Measurements from ENCODE around the gene GOLGA6L26.
"Not testable (repeated sequence)": the region's sequence is repeated elsewhere in the genome, so short reads cannot be mapped to it uniquely, and the experiment has no call there.

The GOLGA6L26 gene, protein sequence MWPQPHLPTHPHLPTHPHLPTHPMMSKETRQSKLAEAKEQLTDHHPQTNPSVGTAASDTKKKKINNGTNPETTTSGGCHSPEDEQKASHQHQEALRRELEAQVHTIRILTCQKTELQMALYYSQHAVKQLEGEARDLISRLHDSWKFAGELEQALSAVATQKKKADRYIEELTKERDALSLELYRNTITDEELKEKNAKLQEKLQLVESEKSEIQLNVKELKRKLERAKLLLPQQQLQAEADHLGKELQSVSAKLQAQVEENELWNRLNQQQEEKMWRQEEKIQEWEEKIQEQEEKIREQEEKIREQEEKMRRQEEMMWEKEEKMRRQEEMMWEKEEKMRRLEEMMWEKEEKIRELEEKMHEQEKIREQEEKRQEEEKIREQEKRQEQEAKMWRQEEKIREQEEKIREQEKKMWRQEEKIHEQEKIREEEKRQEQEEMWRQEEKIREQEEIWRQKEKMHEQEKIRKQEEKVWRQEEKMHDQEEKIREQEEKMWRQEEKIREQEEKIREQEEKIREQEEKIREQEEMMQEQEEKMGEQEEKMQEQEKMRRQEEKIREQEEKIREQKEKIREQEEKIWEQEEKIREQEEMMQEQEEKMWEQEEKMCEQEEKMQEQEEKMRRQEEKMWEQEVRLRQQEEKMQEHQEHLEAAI

DNA sequence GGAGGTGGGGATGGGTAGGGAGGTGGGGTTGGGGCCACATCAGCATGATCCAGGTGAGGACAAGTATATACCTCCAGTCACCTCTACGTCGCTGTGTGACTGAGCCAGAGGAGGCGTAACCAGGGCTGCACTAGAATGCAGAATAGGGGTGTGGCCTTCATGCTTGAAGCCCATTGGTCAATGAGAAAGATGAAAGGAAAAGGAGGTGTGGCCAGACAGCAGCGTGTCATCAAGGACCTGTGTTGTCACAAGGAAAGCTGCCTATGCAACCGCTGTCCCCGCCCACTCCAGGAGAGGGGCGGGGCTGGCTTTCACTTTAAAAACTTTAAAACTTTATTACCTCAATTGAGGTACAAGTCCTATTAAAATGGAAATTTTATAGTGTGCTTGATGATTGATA, at the start of gene GOLGA6L26:
Gene GOLGA6L26 (minus strand): TSS at position 101 of the 400 bp plus-strand sequence. CDS start 61 bp downstream, at position 40.
- DNase-seq (ENCODE audit: low spot score) = not testable (repeated sequence)

DNA sequence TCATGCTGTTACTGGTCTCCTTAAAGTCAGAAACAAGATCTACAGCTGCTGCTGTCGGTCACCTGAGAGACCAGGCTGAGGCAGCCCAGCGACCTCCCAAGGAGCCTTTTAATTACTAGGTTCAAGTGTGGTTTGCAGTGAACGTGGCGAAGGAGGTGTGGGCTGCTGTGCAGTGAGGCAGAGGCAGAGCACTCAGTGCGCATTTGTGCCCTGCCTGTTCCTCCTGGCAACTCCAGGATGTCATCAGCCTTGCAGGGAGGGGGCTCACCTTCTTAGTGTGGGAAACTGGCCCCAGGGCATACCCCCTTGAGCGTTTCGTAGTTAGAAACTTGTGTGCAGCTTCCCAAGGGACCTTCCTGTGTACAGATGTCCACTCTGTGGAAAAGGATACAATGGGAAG, 47.2 kb upstream of the GOLGA6L26 start:
- not testable (repeated sequence) for DNase-seq (ENCODE audit: low spot score)

DNA sequence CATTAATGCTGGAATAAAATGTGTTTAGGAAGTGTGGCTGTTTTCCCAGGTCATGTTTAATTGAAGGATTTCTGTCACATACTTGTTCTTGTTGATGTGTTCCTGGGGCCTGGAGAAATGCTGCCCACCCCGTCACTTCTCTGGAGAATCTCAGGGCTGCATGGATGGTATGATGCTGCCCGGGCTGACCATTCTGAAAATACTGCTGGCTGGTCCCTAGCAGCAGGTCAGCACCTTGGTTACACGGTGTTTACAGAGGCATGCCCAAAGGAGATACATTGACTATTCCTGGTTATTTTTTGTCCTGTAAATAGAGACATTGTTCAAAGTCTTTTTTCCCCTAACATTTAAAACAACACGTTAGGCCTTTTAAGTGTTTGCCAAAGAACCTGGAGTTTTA, 46.7 kb upstream of the GOLGA6L26 start:
- DNase-seq (ENCODE audit: low spot score) = not testable (repeated sequence)

DNA sequence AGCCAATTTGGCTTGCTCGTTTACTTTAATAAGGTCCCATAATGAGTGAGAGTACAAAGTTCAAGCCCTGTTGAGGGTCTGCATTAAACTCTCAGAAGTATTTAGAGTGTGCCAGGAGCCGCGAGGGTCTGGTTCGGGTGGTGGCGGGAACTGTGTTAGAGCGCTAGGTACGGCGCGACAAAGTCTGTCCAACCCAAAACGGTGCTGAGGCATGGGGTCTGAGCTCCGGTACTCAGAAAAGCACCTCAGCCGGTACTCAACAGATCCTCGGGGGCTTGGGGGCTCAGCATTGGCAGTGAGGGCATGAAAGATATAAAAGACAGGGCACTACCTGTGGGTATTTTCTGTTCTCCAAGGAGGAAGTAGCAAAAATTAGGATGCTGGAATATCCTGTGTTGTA, 45.0 kb upstream of the GOLGA6L26 start:
- DNase-seq (ENCODE audit: low spot score) = not testable (repeated sequence)

DNA sequence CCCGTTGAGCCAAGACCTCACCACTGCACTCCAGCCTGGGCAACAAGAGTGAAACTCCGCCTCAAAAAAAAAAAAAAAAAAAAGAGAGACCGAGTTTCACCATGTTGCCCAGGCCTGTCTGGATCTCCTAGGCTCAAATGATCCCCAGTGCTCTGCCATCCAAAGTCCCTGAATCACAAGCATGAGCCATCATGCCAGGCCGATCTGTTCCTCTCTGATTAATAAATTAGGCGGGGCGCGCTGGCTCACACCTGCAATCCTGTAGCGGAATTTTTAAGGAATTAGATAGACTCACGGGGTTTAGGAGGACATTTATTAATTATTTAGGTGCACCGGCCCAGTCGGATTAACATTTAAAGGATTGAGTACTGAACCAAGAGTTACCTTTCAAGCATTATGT, 40.2 kb upstream of the GOLGA6L26 start:
- DNase-seq (ENCODE audit: low spot score) = not testable (repeated sequence)

DNA sequence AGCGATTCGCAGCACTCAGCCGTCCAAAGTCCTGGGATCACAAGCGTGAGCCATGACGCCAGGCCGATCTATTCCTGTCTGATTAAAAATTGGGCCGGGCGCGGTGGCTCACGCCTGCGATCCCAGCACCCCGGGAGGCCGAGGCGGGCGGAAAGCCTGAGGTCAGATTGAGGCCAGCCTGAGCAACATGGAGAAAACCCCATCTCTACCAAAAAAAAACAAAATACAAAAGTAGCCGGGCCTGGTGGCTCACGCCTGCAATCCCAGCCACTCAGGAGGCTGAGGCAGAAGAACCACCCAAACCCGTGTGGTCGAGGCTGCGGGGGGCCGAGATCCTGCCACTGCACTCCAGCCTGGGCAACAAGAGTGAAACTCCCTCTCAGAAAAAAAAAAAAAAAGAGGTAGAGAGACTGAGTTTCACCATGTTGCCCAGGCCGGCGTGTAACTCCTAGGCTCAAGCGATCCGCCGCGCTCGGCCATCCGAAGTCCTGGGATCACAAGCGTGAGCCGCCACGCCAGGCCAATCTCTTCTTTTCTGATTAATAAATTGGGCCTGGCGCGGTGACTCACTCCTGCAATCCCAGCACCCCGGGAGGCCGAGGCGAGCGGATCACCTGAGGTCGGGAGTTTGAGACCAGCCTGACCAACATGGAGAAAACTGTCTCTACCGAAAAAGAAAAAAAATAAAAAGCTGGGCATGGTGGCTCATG, 39.0 kb upstream of the GOLGA6L26 start:
- not testable (repeated sequence) for DNase-seq (ENCODE audit: low spot score)

DNA sequence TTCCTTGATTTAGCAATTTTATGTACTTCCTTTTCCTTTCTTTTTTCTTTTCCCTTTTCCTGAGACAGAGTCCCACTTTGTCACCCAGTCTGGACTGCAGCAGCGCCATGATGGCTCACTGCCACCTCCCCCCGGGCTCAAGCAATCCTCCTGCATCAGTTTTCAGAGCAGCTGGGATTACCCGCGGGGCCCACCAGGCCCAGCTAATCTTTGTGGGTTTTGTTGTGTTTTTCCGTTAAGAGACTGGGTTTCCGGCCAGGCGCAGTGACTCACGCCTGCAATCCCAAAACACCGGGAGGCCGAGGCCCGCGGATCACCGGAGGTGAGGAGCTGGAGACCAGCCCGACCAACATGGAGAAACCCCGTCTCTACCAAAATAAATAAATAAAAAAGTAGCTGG, 38.3 kb upstream of the GOLGA6L26 start:
- no peak for DNase-seq (ENCODE audit: low spot score)

DNA sequence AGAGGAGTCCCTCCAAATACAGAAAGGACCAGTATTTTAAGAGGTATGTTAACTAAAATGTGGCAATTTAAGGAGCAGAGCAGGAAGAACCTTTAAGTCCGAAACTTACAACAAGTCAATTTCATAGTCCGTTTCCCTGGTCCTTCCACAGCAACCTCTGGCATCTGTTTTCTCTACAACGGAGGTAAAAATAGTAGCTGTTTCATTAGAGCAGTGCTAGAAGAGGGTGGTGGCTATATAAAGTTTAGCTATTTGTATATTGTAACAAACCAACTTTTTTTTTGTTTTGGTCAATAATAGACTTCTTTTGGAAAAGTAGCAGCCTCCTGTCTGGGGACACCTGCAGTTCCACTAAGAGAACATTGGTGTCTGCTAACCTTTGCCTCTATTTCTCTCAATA, 37.9 kb upstream of the GOLGA6L26 start:
- not testable (repeated sequence) for DNase-seq (ENCODE audit: low spot score)

DNA sequence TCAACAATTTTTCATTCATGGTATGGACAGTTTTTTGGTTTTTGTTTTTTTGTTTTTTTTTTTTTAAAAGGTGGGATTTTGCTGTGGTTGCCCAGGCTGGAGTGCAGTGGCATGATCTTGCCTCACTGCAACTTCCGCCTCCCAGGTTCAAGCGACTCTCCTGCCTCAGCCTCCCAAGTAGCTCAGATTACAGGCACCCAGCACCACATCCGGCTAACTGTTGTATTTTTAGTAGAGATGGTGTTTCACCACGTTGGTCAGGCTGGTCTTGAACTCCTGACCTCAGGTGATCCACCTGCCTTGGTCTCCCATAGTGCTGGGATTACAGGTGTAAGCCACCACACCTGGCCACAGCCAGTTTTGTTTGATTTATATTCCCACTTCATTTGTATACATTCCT, 37.1 kb upstream of the GOLGA6L26 start:
- not testable (repeated sequence) for DNase-seq (ENCODE audit: low spot score)

DNA sequence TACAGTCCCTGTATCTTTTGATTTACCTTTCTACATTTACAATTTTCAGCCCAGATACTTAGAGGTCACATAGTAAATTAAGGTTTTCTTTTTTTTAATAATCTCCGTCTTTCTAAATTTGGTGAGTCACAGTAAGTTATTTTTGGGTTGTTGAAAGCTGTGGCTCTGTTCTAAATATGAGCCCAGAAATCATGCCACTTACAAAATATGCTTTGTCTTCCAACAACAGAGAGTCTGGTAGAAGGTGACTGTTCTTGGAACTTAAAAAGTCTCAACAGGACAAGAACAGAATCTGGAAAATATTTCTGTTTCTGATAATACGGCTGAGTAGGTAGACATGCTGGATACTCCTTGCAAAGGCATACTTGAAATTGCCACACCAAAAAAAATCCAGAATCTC, 36.6 kb upstream of the GOLGA6L26 start:
- DNase-seq (ENCODE audit: low spot score) = no peak

DNA sequence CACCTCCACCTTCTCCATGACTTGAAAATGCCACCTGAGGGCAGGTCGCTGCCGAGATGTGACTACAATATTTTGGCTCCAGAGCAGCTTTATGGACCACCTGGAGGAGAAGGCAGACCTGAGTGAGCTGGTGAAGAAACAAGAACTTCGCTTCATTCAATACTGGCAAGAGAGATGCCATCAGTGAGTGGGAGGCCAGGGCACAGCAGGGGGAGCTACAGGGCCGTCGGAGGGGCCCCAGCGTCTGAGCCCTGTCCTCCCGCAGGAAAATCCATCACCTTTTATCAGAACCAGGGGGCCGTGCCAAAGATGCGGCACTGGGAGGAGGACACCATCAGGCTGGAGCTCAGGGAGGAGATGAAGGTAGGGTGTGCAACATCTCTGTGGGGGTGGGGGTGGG, 30.3 kb upstream of the GOLGA6L26 start:
- not testable (repeated sequence) for DNase-seq (ENCODE audit: low spot score)

DNA sequence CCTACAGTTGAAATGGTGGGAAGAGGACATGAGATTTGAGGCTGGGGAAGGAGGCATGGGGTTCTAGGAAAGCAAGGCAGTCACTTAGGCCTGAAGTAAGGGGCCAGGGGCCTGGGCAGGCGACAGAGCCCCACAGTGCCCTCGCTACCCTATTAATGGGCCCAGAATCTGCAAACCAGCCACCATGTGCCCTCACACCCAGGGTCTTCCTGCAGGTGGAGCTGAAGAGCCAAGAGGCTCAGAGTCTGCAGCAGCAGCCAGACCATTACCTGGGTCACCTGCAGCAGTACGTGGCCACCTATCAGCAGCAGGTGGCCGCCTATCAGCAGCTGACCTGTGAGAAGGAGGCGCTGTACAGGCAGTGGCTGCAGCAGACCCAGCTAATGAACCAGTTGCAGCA, 28.6 kb upstream of the GOLGA6L26 start:
- DNase-seq (ENCODE audit: low spot score) = not testable (repeated sequence)

DNA sequence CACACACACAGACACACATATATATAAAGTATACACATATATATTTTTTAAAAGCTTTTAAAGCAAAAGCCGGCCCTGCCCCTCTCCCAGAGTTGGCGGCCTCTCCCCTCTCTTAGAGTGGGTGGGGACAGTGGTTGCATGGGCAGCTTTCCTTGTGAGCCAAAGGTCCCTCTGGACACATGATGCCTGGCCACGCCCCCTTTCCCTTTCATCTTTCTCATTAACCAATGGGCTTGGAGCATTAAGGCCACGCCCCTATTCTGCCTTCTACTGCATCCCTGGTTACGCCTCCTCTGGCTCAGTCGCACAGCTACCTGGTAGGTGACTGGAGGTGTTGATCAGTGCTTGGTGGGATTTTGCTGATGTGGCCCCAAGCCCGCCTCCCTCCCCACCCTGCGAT, 20.5 kb upstream of the GOLGA6L26 start, which contains the start of gene GOLGA8S:
Gene GOLGA8S (plus strand): TSS at position 301 of the 400 bp plus-strand sequence. CDS start 62 bp downstream, at position 363.
- not testable (repeated sequence) for DNase-seq (ENCODE audit: low spot score)

DNA sequence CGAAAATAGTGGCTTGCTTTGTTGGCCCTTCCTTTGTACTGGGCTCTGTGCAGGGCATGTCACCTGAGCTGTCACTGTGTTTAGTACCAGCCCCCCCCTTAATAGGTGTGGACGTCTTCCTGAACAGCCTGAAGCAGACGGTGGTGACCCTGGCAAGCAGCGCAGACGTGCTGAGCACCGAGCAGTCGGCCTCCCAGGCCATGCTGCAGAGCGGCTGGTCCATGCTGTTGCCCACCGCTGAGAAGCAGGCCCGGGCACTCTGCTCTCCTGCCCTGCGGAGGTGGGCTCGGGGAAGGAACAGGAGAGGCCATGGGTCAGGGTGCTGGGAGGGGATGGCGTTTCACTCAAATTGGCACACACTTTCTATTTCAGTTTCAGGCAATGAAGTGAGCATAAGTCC, 22.8 kb downstream of the GOLGA6L26 start:
- DNase-seq (ENCODE audit: low spot score) = not testable (repeated sequence)

DNA sequence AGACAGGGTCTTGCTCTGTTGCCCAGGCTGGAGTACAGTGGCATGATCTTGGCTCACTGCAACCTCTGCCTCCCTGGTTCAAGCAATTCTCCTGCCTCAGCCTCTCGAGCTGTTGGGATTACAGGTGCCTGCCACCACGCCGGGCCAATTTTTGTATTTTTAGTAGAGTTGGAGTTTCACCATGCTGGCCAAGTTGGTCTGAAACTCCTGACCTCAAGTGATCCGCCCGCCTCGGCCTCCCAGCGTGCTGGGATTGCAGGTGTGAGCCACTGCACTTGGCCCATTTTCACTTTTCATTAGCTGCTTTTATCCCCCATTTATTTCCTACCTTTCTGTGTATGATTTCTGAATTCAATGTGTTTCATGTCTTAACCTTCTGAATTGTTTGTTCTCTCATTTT, 28.1 kb downstream of the GOLGA6L26 start:
- not testable (repeated sequence) for DNase-seq (ENCODE audit: low spot score)

DNA sequence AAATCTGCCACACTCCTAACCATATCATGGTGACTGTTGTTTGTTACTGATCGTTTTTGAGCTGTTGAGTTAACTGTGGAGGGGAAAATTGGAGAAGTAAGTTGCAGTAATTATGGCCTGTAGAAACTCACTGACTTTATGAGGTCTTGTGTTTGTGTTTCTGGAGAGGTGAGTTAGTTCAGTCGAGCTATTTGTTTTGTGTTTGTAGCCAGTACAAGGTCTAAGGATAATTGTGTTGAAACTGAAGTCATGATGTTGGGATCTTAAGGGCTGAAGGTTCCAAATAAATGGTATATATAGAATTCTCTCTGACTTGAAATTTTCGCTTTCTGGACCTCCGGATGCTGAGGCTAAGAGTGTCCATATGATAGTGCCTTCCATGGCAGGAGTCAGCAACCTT, 29.2 kb downstream of the GOLGA6L26 start:
- DNase-seq (ENCODE audit: low spot score) = not testable (repeated sequence)

DNA sequence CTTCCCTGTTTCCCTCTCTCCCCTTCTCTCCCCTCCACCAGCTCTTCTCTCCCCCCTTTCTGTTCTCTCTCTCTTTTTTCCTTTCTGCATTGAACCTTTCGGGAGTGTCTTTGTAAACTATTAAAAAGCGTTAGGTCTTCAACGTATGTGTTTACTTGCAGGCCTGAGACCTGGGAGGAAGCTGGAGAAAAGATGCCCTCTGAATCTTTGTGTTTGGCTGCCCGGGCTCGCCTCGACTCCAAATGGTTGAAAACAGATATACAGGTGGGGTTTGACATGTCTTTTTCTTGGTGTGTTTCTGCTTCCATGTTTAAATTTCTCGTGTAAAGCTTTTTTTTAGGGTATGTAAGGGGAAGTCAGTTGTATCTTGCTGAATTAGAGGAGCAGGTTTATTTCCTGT, 29.7 kb downstream of the GOLGA6L26 start:
- not testable (repeated sequence) for DNase-seq (ENCODE audit: low spot score)

DNA sequence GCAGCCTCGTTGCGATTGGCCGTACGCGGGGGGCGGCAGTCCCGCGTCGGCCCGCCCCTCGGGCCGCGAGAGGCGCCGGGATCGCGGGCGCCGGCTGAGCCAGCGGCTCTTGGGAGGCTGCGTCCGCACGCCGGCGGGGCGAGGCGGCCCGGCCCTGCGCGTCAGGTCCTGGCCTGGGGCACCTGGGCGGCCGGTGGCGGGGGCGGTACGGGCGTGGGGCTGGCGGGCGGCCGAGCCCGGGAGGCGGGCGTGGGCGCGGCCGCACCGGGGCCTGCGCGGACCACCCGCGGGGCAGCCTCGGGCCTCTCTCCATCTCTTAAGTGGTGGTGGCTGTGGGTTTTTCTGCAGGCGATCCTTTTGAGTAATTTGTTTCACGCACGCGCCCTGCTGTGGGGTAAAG, 30.3 kb downstream of the GOLGA6L26 start:
- DNase-seq (ENCODE audit: low spot score) = peak; percentile 32

DNA sequence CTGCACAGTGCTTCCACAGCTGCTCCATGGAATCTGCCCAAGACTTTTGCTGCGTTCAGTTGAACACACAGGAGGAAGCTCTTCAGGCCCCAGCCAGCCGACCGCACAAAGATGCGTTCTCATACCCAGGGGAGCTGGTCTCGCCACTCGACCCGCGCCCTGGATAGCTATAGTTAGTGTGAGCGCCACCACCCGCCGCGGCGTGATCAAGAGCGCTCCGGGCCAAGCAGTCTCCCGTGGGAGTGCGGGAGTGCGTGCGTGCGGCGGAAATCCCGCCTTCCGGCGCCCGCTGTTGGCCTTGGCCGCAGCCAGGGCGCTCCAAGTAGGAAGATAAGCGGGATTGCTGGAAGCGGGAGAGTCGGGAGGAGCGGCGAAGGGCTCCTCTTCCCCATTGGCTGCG, 30.8 kb downstream of the GOLGA6L26 start:
- not testable (repeated sequence) for DNase-seq (ENCODE audit: low spot score)

Data from activated CD4-positive, alpha-beta T cell treated with anti-CD3 and anti-CD28 coated beads, Interleukin-2, Interleukin-4, amounts not matched to agents 100 ng/mL and 50 ng/mL, durations not matched to agents 16 hours and 8 hours (primary cell).